GM19238 (cell line): ENCODE results near the gene RPTOR.
"Not testable (repeated sequence)": the region's sequence is repeated elsewhere in the genome, so short reads cannot be mapped to it uniquely, and the experiment has no call there.

ENCODE experiments used
- DNase-seq: peaks from one replicate; pipeline ENCODE4 v3.0.0; 2011; ENCODE audit warnings: low spot score; ENCODE audit not compliant: insufficient read length

RPTOR gene

GRCh38 chr17:80742091-80742490, 197.5 kb downstream of the RPTOR start:
- no peak for DNase-seq

GRCh38 chr17:80742581-80743180, 198.0 kb downstream of the RPTOR start:
- DNase-seq = no peak

GRCh38 chr17:80743181-80743771, 198.6 kb downstream of the RPTOR start:
- DNase-seq = no peak

GRCh38 chr17:80743973-80744372, 199.3 kb downstream of the RPTOR start:
- DNase-seq = not testable (repeated sequence)

GRCh38 chr17:80744725-80745124, 200.1 kb downstream of the RPTOR start:
- DNase-seq = not testable (repeated sequence)

- no peak for DNase-seq
These were observed 200.5 kb downstream of the RPTOR start for GRCh38 chr17:80745183-80745582.

- no peak for DNase-seq
These were observed 201.8 kb downstream of the RPTOR start for GRCh38 chr17:80746262-80746935.

GRCh38 chr17:80747469-80747868, 202.8 kb downstream of the RPTOR start:
- DNase-seq = no peak

GRCh38 chr17:80749611-80750010, 205.0 kb downstream of the RPTOR start:
- DNase-seq = no peak

GRCh38 chr17:80750263-80750662, 205.6 kb downstream of the RPTOR start:
- no peak for DNase-seq

GRCh38 chr17:80751070-80751945, 206.7 kb downstream of the RPTOR start:
- no peak for DNase-seq

- DNase-seq = no peak
These were observed 207.4 kb downstream of the RPTOR start for GRCh38 chr17:80751946-80752581.

GRCh38 chr17:80753685-80754345, 209.2 kb downstream of the RPTOR start:
- no peak for DNase-seq

- no peak for DNase-seq
These were observed 210.2 kb downstream of the RPTOR start for GRCh38 chr17:80754846-80755245.

- DNase-seq = no peak
These were observed 211.2 kb downstream of the RPTOR start for GRCh38 chr17:80755650-80756405.

- DNase-seq = no peak
These were observed 214.1 kb downstream of the RPTOR start for GRCh38 chr17:80758481-80759376.

- no peak for DNase-seq
These were observed 214.7 kb downstream of the RPTOR start for GRCh38 chr17:80759377-80759673.

GRCh38 chr17:80760511-80760911, 215.9 kb downstream of the RPTOR start:
- DNase-seq = no peak
